PC-9 (cell line): ENCODE data around the gene CASP10.

Source experiments
- CTCF ChIP-seq: fragments of 200-600 bp; sonication (generic); conservative IDR thresholded peaks from 2 replicates; pipeline ENCODE4 v1.6.1; 2017; ENCODE audit warnings: mixed run types, antibody characterized with exemption, mild to moderate bottlenecking, moderate library complexity
- EZH2 ChIP-seq: fragments of 200-600 bp; sonication (generic); IDR thresholded peaks from 2 replicates; pipeline ENCODE4 v1.8.0; 2017; ENCODE audit warnings: antibody characterized with exemption, low read depth

DNA sequence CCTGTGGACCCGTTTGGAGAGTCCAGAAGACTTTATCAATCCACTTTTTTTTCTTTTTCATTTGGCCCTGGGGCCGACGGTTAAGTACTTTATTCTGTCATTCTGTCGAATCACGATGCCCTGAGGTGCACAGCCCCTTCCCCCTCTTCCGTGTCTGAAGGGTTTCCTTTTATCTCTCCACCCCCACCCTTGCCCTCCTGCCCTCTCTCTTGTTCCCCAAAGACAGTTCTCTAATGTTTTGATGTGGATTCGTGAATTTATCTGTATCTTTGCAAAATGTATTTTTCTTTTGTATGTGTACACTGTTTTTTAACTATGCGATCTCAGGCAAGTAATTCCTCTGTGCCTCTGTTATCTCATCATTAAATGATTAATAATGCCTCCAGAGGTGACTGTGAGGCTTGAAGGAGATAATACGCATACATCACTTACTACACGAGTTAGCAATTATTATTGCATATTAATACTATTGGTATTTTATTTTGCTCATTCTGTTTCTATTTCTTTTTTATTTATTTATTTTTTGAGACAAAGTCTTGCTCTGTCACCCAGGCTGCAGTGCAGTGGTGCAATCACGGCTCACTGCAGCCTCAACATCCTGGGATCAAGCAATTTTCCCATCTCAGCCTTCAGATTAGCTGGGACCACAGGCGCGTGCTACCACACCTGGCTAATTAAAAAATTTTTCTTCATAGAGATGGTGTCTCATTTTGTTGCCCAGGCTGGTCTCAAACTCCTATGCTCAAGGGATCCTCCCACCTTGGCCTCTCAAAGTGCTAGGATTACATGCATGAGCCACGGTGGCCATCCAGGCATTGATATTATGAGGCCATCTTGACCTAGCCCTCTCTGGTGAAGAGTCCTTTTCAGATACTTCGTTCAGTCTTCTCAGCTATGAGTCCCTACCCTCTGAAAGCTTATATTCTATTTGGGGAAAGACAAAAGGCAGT, 76.0 kb downstream of the CASP10 start:
- TF ChIP-seq CTCF (no peak), EZH2 (no peak)
